Measurements from ENCODE around the gene MEMO1.
"Not testable (repeated sequence)": the region's sequence is repeated elsewhere in the genome, so short reads cannot be mapped to it uniquely, and the experiment has no call there.

The MEMO1 gene

DNA sequence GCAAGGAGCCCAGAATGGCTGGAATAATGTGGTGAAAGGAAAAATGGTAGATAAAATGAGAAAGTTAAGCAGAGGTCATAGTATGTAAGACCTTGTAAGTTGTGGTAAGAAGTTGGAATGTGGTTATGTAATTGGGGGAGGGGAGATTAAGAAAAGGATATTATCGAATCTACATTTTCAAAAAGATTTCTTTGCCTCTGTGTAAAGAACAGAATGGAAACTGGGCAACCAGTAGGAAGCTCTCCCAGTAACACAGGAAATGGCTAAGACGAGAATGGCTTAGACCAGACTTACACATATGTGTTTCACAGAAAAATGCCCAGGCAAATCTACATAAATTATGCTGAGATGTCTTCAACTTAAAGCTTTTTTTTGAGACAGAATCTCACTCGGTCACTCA lies 13.2 kb downstream of the MEMO1 start:
- DNase-seq, result no peak

DNA sequence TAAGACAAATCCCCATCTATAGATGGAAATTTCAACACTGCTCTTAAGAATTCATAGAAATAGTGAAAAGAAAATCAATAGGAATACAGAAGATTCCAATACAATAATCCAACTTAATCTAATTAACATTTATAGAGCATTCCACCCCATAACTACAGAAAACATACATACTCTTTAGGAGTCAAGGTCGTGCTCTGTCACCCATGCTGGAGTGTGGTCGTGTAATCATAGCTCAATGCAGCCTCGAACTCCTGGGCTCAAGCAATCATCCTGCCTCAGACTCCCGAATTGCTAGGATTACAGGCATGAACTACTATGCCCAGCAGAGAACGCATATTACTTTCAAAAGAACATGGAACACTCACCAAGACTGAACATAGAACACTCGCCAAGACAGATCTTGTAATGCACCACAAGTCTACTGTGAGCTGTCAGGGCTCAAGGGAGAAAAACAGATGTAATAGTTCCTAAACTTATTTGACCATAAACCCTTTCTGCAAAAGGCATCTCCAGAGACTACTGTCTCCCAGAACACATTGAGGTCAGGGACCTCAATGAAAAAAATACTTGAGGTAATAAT lies 14.1 kb downstream of the MEMO1 start:
- no peak for DNase-seq

DNA sequence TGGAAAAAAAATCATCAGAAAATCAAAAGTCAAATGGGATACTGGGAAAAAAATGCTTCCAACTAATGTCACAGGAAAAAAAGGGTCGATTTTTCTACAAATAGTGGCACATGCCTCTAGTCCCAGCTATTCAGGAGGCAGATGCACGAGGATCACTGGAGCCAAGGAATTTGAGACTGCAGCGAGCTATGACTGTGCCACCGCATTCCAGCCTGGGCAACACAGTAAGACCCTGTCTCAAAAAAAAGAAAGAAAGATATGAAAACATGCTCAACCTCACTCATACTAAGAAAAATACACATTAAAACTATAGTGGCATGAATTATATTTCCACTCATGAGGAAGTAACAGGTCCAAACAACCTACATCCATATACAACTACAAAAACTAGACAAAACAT lies 17.9 kb downstream of the MEMO1 start:
- DNase-seq, result no peak

DNA sequence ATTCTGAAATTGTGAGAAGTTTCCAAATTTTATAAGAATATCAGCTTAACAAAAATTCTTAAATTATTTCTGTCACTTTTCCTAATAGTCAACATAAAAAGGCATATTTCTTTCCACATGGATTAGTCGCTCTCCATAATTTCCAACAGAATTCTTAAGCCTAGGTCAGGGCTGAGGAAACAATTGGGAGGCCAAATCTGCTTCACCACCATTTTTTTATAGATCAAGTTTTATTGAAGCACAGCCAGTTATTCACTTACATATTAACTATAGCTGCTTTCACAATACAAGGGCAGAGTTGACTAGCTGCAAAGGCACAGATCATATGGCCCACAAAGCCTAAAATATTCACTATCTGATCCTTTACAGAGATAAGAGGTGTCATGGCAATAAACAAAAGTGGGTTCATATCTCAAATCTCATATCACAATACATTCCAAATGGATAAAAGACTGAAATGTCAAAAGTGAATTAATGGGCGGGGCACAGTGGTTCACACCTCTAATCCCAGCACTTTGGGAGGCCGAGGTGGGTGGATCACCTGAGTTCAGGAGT lies 18.7 kb downstream of the MEMO1 start:
- no peak for DNase-seq

DNA sequence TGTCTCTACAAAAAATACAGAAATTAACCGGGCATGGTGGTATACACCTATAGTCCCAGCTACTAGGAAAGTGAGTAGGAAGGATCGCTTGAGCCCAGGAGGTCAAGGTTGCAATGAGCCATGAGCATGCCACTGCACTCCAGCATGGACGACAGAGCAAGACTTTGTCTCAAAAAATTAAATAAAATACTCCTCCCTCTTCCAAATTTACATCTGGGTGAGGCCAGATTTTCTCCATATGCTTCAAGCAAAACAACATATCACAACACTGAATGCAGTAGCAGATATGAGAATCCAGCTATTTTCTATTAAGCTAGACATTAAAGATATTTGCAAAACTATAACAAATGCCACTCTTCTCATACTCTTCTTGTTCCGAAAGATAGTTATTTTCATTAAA lies 20.9 kb downstream of the MEMO1 start:
- no peak for DNase-seq

DNA sequence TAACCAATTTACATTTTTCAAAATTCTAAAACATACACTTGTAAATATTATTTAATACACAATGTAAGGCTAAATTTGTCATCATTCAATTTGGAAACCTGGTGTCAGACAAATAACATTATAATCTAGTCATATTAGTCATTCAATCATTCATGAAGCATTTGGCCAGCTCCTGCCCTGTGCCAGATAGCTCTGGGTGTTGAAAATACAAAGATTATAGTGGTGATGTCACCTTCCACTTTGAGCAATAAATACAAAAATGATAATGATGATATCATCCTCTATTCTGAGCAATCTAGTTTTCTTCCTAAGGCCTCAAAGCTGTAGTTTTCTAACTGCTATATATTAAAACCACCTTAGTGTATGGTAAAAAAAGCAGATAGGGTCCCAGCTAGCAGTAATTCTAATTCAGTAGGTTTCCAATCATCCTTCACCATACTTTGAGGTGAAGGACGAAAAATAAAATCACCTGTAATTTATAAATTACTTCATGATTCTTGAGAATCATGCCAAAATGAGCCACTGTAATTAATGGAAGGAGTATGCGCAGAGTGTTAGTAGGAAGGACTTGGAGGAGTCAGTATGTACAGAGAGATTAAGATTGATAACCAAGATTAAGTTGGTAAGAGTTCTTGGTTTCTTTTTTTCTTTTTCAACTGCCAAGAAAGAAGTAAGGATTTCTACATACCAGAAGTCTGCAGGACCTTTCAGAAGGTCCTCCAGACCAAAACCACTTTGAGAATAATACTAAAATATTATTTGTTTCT lies 23.2 kb downstream of the MEMO1 start:
- DNase-seq, result no peak

DNA sequence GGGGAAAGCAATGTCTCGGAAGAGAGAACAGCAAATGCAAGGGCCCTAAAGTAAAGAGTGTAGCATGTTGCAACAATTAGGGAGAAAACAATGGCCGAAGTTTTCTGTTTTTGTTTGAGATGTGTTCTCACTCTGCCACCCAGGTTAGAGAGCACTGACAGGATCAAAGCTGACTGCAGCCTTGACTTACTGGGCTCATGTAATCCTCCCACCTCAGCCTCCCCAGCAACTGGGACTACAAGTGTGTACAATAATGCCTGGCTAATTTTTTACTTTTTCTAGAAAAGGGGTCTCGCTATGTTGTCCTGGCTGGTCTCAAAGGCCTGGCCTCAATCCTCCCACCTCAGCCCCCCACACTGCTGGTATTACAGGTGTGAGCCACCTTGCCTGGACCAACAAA lies 23.9 kb downstream of the MEMO1 start:
- DNase-seq, result no peak

DNA sequence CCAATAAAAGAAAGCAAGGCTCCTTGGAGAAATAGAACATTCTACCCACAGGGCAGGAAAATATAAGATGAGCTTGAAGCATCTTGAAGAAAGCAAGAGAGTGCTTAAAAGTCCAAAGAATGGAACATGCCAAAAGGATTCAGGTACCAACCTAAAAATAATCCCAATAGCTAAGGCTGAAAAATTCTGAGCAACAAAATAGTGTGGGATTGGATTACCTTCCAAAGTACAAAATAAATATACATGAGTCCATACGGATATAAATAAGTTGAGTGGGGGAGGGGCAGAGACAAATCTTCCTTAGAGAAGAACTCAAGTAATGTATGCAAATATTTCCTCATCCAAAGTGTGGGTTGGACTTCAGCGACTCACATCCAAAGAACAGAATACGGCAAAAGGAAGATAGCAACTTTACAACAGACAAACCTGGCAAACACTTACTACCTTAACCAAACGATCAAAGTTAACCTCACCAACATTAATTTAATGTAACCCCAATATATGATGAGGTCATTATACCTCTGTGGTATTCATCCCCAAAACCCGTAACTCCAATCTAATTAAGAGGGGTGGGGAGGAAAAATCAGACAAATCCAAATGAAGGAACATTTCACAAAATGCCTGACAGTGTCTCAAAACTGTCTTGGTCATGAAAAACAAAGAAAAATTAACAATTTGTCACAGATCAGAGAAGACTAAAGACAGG lies 26.9 kb downstream of the MEMO1 start:
- DNase-seq, result no peak

DNA sequence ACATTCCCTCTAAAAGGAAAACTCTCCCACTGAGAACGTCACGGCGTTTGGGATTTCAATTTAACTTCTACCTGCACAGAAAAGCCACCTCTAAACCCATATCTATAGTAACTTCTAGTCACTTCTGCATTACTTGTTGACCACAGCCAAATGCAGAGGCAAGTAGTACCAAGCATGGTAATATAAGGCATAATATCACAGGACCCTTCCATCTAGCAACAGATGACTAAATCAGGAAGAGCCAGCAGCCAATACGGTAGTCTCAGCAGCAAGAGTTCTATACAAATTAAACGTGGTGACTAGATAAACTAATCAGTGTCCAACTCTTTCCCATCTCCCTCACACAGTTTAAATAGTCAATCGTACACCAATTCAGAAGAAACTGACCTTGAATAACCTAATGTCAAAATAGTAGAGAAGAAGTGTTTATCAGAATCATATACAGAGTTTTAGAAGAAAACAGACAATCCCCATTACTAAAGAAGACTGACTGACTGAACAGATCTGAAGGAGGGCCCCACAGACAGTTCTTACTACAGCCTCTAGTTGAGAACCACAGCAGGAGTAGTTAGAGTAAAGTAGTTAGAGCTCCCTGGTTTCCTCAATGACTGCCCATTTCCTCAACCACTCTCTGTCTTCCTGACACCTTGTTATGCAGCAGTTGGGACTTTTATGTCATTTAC lies 30.0 kb downstream of the MEMO1 start:
- DNase-seq, result no peak

DNA sequence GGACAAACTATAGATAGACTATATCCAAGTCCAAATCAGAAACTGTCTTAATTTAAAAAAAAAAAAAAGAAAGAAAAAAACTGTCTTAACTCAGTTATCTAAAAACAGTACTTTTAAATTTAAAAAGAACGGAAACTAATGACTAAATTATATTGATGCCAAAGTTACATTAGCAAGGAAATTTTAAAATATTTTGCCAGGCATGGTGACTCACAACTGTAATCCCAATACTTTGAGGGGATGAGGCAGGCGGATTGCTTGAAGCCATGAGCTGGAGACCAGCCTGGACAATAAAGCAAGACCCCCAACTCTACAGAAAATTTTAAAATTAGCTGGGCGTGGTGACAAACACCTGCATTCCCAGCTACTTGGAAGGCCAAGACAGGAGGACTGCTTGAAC lies 30.9 kb downstream of the MEMO1 start:
- DNase-seq, result no peak

DNA sequence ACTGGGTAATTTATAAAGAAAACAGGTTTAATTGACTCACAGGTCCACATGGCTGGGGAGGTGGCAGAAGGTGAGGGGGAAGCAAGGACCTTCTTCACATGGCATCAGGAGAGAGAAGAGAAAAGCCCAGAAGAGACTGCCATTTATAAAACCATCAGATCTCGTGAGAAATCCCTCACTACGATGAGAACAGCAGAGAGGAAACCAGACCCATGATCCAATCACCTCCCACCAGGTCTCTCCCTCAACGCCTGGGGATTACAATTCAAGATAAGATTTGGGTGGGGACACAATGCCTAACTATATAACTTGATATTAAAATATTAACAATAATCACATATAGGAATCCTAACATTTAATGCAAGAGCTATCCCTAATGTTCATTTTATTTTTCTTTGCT lies 31.8 kb downstream of the MEMO1 start:
- DNase-seq, result no peak

DNA sequence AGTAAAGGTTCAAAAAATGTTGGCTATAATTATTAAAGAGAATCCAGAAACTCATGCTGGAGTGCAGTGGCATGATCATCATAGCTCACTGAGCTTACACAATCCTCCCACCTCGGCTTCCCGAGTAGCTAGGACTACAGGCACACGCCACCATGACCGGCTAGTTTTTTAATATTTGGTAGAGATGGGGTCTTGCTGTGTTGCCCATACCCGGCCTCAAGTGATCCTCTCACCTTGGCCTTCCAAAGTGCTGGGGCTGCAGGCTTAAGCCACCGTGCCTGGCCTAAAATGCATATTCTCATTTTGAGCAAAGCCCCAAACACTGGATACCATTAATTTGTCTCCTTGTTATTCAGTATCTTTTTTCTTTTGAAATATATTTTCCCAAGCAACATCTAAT lies 32.4 kb downstream of the MEMO1 start:
- no peak for DNase-seq

DNA sequence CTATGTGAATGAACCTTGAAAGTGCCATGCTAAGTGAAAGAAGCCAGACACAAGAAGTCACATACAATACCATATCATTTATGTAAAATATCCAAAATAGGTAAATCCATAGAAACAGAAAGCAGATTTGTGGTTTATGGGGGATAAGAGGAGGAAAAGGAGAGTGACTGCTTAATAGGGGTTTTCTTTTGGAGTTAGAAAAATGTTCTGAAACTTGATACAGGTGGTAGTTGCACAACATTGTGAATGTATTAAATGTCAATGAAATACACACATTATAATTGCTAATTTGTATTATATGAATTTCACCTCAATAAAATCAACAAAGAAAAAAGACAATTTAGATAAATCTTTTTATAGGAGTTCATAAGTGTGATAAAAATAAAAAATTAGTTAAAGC lies 37.1 kb downstream of the MEMO1 start:
- no peak for DNase-seq

DNA sequence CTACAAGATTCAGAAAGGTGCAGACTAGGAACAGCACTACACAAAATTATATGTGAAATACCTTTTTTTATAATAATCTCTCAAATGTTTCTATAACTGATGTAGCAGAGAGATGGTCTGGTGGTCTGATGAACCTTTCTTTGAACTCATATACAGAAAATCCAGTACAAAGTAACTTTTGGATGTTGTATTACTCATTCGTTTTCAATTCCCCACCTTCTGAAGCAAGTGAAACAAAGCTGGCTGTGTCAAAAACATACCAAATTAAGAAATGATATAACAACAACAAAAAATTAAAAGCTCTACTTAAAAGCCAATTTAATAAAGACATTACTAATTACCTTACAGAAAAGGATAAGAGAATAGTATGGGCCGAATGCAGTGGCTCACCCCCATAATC lies 38.7 kb downstream of the MEMO1 start:
- DNase-seq, result no peak

DNA sequence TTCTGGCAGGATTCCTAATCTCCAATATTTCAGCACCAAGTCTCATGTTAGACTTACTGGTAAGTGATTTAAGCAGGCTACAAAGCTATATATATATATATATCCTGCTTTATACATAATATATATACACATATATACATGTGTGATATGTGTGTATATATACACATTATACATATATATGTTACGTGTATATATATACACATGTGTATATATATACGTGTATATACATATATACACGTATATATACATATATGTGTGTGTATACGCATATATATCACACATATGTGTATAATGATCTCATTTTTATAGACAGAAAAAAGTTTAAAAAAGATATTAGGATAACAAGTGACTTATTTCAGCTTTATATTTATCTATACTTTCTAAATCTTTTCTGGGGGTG lies 41.6 kb downstream of the MEMO1 start:
- no peak for DNase-seq

DNA sequence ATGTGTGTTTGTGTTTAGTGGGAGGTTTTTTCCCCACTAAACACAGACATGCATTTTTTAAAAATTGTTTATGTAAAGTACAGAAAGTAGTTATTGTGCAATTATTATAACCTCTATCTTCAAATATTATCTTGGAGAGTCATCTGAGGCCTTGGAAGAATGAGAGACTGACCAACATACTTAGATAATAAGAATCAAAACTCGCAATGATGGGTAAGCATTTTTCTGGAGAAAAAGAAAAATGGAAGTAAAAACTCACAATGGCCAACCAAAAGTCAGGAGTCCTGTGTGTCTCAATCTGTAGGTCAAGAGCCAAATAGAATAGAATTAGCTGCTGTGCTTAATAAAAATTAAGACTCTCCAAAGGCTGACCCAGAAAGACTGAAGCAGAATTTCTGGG lies 43.0 kb downstream of the MEMO1 start:
- DNase-seq, result no peak

DNA sequence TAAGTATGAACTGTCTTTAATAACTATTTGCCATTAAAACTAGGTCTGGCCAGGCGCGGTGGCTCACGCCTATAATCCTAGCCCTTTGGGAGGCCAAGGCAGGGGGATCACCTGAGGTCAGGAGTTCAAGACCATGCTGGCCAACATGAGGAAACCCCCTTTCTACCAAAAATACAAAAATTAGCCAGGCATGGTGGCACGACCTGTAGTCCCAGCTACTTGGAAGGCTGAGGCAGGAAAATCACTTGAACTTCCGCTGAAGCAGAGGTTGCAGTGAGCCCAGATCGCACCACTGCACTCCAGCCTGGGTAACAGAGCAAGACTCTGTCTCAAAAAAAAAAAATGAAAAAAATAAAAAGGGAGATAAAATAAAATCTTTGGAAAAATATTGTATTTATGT lies 44.4 kb downstream of the MEMO1 start:
- DNase-seq, result not testable (repeated sequence)

DNA sequence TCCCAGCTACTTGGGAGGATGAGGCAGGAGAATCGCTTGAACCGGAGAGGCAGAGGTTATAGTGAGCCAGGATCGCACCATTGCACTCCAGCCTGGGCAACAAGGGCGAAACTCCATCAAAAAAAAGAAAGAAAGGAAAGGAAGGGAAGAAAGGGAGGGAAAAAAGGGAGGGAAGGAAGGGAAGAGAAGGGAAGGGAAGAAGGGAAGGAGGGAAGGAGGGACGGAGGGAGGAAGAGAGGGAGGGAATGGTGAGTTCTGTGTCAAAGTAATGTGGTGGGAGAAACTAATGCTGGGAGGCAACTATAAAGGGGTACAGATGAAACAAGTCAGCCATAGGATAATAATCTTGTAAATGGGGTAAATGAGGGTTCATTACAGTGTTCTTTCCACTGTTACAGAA lies 45.7 kb downstream of the MEMO1 start:
- DNase-seq, result no peak

DNA sequence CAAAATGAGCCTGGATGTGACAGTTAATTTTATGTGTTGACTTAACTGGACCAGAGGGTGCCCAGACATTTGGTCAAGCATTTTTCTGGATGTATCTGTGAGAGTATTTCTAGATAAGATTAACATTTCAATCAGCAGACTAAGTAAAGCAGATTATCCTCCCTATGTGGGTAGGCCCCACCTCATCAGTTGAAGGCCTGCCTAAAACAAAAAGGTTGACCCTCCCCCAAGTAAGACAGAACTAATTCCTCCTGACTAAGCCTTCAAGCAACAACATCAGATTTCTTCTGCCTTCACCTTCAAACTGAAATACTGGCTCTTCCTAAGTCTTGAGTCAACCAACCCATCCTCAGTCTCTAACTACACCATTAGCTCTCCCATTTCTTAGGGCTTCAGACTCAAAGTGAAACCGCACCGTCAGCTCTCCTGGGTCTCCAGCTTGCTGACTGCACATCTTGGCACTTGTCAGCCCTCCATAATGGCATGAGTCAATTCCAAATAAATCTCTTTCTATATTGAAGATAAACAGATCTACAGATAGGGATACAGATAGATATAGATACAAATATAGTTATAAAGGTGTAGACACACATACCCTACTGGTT lies 47.9 kb downstream of the MEMO1 start:
- DNase-seq, result no peak

DNA sequence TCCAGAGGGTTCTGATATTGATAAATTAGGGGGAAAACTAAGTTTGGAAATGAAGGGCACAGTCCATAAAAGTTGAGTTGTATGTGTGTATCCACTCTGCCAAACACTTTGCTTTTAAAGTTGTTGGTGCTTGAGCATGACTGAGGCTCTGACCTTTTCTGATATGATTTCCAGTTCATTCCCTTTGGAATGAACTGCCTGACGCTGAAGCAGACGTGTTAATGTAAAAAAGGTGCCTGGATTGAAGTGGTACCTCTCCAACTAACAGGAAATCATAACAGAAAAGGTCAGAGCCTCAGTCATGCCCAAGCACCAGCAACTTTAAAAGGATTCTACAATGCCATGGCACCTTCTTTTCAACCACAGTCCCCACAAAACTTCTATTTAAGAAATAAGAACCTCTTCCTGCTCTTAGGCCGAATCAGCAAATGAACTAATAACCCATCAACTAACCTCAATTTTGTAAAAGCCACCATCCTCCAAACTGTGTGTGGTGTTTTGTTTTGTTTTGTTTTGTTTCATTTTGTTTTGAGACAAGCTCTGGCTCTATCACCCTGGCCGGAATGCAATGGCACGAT lies 52.6 kb downstream of the MEMO1 start:
- DNase-seq, result no peak

DNA sequence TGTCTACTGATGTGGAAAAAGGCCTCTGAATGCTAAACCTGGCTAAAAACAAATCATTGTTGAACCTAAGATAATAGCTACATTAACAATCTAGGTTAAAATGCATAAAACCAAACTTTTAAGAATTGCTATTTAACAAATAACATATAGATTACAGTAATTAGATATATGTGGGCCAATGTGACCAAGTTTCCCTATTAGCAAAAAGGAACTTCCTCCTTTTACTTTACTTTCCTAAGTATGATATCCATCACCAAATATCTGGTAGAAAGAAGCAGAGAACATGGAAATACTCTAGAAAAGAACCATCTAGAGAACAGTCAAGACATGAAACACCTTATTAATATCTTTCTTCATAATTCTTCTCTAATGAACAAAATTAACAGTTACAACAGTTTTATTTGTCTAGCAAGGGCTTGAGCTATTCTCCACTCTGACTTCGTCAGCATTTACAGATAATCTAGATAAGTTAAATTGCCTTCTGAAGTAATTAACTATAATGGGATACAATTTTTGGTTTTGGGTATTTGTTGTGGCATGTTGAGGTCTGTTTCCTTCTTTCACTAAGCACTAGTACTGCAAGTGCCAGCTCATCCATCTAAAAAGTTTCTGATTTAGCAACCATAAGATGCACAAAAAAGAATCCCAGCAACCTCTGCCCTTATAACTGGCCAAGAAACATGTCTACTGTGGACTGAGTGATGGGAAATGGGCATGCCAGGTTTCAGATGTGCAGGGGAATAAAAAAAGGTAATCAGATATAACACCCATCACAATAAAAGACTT lies 53.3 kb downstream of the MEMO1 start:
- DNase-seq, result no peak

DNA sequence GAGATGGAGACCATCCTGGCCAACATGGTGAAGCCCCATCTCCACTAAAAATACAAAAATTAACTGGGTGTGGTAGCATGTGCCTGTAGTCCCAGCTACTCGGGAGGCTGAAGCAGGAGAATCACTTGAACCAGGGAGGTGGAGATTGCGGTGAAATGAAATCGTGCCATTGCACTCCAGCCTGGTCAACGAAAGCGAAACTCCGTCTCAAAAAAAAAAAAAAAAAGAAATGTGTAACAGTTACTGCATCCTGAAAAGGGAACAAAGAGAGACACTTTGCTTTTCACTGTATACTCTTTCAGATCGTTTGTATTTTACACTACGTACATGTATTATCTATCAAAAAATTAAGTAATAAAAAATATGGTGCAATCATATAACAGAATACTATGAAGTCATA lies 53.9 kb downstream of the MEMO1 start:
- not testable (repeated sequence) for DNase-seq
